IMR-90 (cell line): ENCODE measurements around the gene FAM53B. TPM values are rescaled to one million over a fixed set of nuclear protein-coding genes. Genes with fewer than 3 reads are reported as not detected.
A peak's percentile ranks its signal among the peaks of the same experiment; 100 is the strongest.

ENCODE experiments used
- ATAC-seq: fragments of 200-7000 bp; cut with Tn5 transposase; 2 replicates; pipeline ENCODE4 v1.9.1; 2020; ENCODE audit warnings: low read depth, mild to moderate bottlenecking, moderate library complexity
- BruUV-seq: library from RNA; stranded (reverse); fragments of 400-500 nt; replicated peaks from 2 replicates; lab custom pipeline; 2021; lab: Mats Ljungman, UMichigan
- CTCF ChIA-PET: fragments of 300-600 bp; formaldehyde crosslinking; extraction: SDS; loops from one replicate; lab custom pipeline; 2021; ENCODE audit warnings: antibody characterized with exemption; lab: Yijun Ruan, JAX
- POLR2A ChIA-PET: fragments of 300-600 bp; sonication (Branson Sonifier 250); formaldehyde crosslinking; loops from one replicate; lab custom pipeline; 2022; ENCODE audit warnings: antibody characterized with exemption; ENCODE audit not compliant: unreplicated experiment; lab: Charles Lee
- DNase-seq: peaks from one replicate; pipeline ENCODE4 v3.0.0; 2013
- H2AFZ ChIP-seq: replicated peaks from 2 replicates; pipeline ENCODE3; 2013; ENCODE audit warnings: low read length, mild to moderate bottlenecking; ENCODE audit not compliant: poor library complexity
- H2AK5ac ChIP-seq: 2 replicates; pipeline ENCODE4 v1.6.1; 2013; ENCODE audit warnings: low read depth, low read length, inconsistent platforms
- H2AK9ac ChIP-seq: replicated peaks from 2 replicates; pipeline ENCODE3; 2013; ENCODE audit warnings: mild to moderate bottlenecking, low read depth, low read length, moderate library complexity; ENCODE audit not compliant: poor library complexity
- H2BK120ac ChIP-seq: 2 replicates; pipeline ENCODE4 v1.6.1; 2013; ENCODE audit warnings: low read depth, low read length, inconsistent platforms
- H2BK15ac ChIP-seq: 3 replicates; pipeline ENCODE4 v1.6.1; 2013; ENCODE audit warnings: low read depth, low read length, inconsistent platforms
- H2BK20ac ChIP-seq: 2 replicates; pipeline ENCODE4 v1.6.1; 2013; ENCODE audit warnings: low read depth, mild to moderate bottlenecking, inconsistent platforms, low read length, moderate library complexity
- H2BK5ac ChIP-seq: 2 replicates; pipeline ENCODE4 v1.6.1; 2013; ENCODE audit warnings: mild to moderate bottlenecking, low read depth, low read length, inconsistent platforms; ENCODE audit not compliant: poor library complexity, severe bottlenecking
- H3K14ac ChIP-seq: replicated peaks from 2 replicates; pipeline ENCODE4 v1.6.1; 2013; ENCODE audit warnings: low read depth, low read length, inconsistent platforms
- H3K18ac ChIP-seq: 2 replicates; pipeline ENCODE4 v1.6.1; 2013; ENCODE audit warnings: low read depth, low read length, control low read depth
- H3K23ac ChIP-seq: 2 replicates; pipeline ENCODE4 v1.6.1; 2013; ENCODE audit warnings: low read depth, low read length, inconsistent platforms
- H3K27ac ChIP-seq: 2 replicates; pipeline ENCODE4 v1.5.1; 2013; ENCODE audit warnings: mild to moderate bottlenecking, control low read depth, low read length; ENCODE audit not compliant: insufficient read depth
- H3K27me3 ChIP-seq: 2 replicates; pipeline ENCODE4 v1.6.1; 2013; ENCODE audit warnings: low read length; ENCODE audit not compliant: control insufficient read depth, insufficient read depth
- H3K36me3 ChIP-seq: 2 replicates; pipeline ENCODE4 v1.6.1; 2013; ENCODE audit warnings: low read length, mixed read lengths; ENCODE audit not compliant: control insufficient read depth, insufficient read depth
- H3K4ac ChIP-seq: 2 replicates; pipeline ENCODE4 v1.6.1; 2013; ENCODE audit warnings: low read depth, low read length, inconsistent platforms
- H3K4me1 ChIP-seq: 2 replicates; pipeline ENCODE4 v1.6.1; 2013; ENCODE audit warnings: low read length, mixed read lengths; ENCODE audit not compliant: control insufficient read depth, insufficient read depth
- H3K4me2 ChIP-seq: 2 replicates; pipeline ENCODE4 v1.6.1; 2013; ENCODE audit warnings: low read depth, mild to moderate bottlenecking, control low read depth, low read length, moderate library complexity
- H3K4me3 ChIP-seq: 2 replicates; pipeline ENCODE4 v1.5.1; 2013; ENCODE audit warnings: low read depth, mild to moderate bottlenecking, control low read depth, low read length, moderate library complexity; ENCODE audit not compliant: insufficient read depth
- H3K56ac ChIP-seq: 2 replicates; pipeline ENCODE4 v1.6.1; 2013; ENCODE audit warnings: low read length, inconsistent platforms; ENCODE audit not compliant: insufficient read depth; ENCODE audit errors: extremely low read depth
- H3K79me1 ChIP-seq, 2 experiments: 2 replicates each; pipeline ENCODE4 v1.6.1; 2013; ENCODE audit warnings: low read length in 2 of 2, inconsistent platforms in 1 of 2, low read depth in 1 of 2
- H3K9ac ChIP-seq: 2 replicates; pipeline ENCODE4 v1.6.1; 2013; ENCODE audit warnings: low read depth, low read length, control low read depth
- H3K9me1 ChIP-seq: 2 replicates; pipeline ENCODE4 v1.6.1; 2013; ENCODE audit warnings: low read length, inconsistent platforms; ENCODE audit not compliant: insufficient read depth
- H3K9me3 ChIP-seq: 2 replicates; pipeline ENCODE4 v1.6.1; 2013; ENCODE audit warnings: low read length; ENCODE audit not compliant: control insufficient read depth, insufficient read depth
- H4K20me1 ChIP-seq: 2 replicates; pipeline ENCODE4 v1.6.1; 2013; ENCODE audit warnings: low read length, inconsistent platforms; ENCODE audit not compliant: insufficient read depth
- H4K5ac ChIP-seq: 2 replicates; pipeline ENCODE4 v1.6.1; 2013; ENCODE audit warnings: mild to moderate bottlenecking, low read depth, low read length, control low read depth
- H4K8ac ChIP-seq, 2 experiments: 2 replicates each; pipeline ENCODE4 v1.6.1; 2013; ENCODE audit warnings: low read depth in 2 of 2, low read length in 2 of 2, control low read depth in 1 of 2, inconsistent platforms in 1 of 2
- H4K91ac ChIP-seq: 2 replicates; pipeline ENCODE4 v1.6.1; 2013; ENCODE audit warnings: low read depth, low read length, inconsistent platforms; ENCODE audit not compliant: insufficient read depth
- BHLHE40 ChIP-seq: fragments of 150-350 bp; IDR thresholded peaks from 2 replicates; pipeline ENCODE4 v1.6.1; 2016; ENCODE audit warnings: mild to moderate bottlenecking, low read depth, low read length
- CEBPB ChIP-seq: IDR thresholded peaks from 2 replicates; pipeline ENCODE4 v1.6.1; 2012; ENCODE audit warnings: low read depth, low read length, improper control_type of control experiment
- CHD1 ChIP-seq: IDR thresholded peaks from 2 replicates; pipeline ENCODE4 v1.6.1; 2012; ENCODE audit warnings: low read depth, low read length, improper control_type of control experiment
- FOS ChIP-seq: fragments of 150-350 bp; IDR thresholded peaks from 2 replicates; pipeline ENCODE4 v1.6.1; 2016; ENCODE audit warnings: low read depth, low read length
- MAFK ChIP-seq: IDR thresholded peaks from 2 replicates; pipeline ENCODE4 v1.6.1; 2012; ENCODE audit warnings: low read depth, low read length, improper control_type of control experiment
- MAZ ChIP-seq: IDR thresholded peaks from 2 replicates; pipeline ENCODE4 v1.6.1; 2012; ENCODE audit warnings: low read depth, mild to moderate bottlenecking, low read length, improper control_type of control experiment, moderate library complexity, borderline replicate concordance
- MXI1 ChIP-seq: IDR thresholded peaks from 2 replicates; pipeline ENCODE4 v1.6.1; 2012; ENCODE audit warnings: low read depth, mild to moderate bottlenecking, low read length, moderate library complexity, borderline replicate concordance
- NFE2L2 ChIP-seq: fragments of 150-350 bp; IDR thresholded peaks from 2 replicates; pipeline ENCODE4 v1.6.1; 2016; ENCODE audit warnings: low read depth, mild to moderate bottlenecking, low read length
- POLR2A ChIP-seq: IDR thresholded peaks from 2 replicates; pipeline ENCODE4 v1.6.1; 2012; ENCODE audit warnings: mild to moderate bottlenecking, low read depth, low read length
- RCOR1 ChIP-seq: IDR thresholded peaks from 2 replicates; pipeline ENCODE4 v1.6.1; 2012; ENCODE audit warnings: mild to moderate bottlenecking, low read length, improper control_type of control experiment; ENCODE audit not compliant: insufficient replicate concordance
- RFX5 ChIP-seq: IDR thresholded peaks from 2 replicates; pipeline ENCODE4 v1.8.0; 2012; ENCODE audit warnings: low read depth, mild to moderate bottlenecking, low read length, moderate library complexity
- SMC3 ChIP-seq: fragments of 150-350 bp; IDR thresholded peaks from 2 replicates; pipeline ENCODE4 v1.6.1; 2016; ENCODE audit warnings: low read depth, mild to moderate bottlenecking, antibody characterized with exemption, low read length, moderate library complexity
- WGBS, 2 experiments: methylation state at CpG; one replicate each; pipeline versions ENCODE4 v1.1.5 to v1.1.7; 2013; ENCODE audit warnings: missing lambda C conversion rate in 2 of 2; ENCODE audit not compliant: insufficient read length in 1 of 2; ENCODE audit errors: extremely low coverage in 2 of 2; 5-methylcytosine and 5-hydroxymethylcytosine counted together
- dilution Hi-C: fragments of 300-500 bp; cut with HindIII; formaldehyde crosslinking; loops from one replicate; pipeline ENCODE4 v1.14.3; 2018; ENCODE audit warnings: low sequenced_read_pairs; ENCODE audit not compliant: unreplicated experiment
- in situ Hi-C: fragments of 300-500 bp; cut with MboI; formaldehyde crosslinking; loops from 3 replicates; pipeline ENCODE4 v1.14.3; 2019; ENCODE audit warnings: low sequenced_read_pairs, inconsistent platforms, mixed read lengths
- intact Hi-C: fragments of 100-400 bp; cut with micrococcal nuclease; formaldehyde crosslinking; loops from 2 replicates; pipeline ENCODE4 v1.10.0; 2022
- polyA plus RNA-seq, 3 experiments: library from polyadenylated mRNA; depleted of rRNA; stranded (reverse); fragments of >200 nt; gene quantifications; 2 replicates each; pipeline ENCODE4 v1.2.3, GENCODE V29; 2012; ENCODE audit warnings: low replicate concordance in 1 of 3
- total RNA-seq: library from RNA; depleted of rRNA; stranded (reverse); fragments of >200 nt; gene quantifications from 2 replicates; pipeline ENCODE4 v1.2.3, GENCODE V29; 2012
- TF ChIP-seq, protein P1 (sequence below): fragments of 150-350 bp; IDR thresholded peaks from 2 replicates; pipeline ENCODE4 v1.6.1; 2016; ENCODE audit warnings: low read depth, mild to moderate bottlenecking, low read length, moderate library complexity, borderline replicate concordance
- TF ChIP-seq, protein P2 (sequence below): fragments of 150-350 bp; IDR thresholded peaks from 2 replicates; pipeline ENCODE4 v1.6.1; 2017; ENCODE audit warnings: mild to moderate bottlenecking, antibody characterized with exemption, low read length, low read depth

FAM53B gene
- total and polyA plus RNA-seq, 2 of the 4 experiments (the other 2 are of a cell fraction), result 3.8 to 5.7 TPM

DNA sequence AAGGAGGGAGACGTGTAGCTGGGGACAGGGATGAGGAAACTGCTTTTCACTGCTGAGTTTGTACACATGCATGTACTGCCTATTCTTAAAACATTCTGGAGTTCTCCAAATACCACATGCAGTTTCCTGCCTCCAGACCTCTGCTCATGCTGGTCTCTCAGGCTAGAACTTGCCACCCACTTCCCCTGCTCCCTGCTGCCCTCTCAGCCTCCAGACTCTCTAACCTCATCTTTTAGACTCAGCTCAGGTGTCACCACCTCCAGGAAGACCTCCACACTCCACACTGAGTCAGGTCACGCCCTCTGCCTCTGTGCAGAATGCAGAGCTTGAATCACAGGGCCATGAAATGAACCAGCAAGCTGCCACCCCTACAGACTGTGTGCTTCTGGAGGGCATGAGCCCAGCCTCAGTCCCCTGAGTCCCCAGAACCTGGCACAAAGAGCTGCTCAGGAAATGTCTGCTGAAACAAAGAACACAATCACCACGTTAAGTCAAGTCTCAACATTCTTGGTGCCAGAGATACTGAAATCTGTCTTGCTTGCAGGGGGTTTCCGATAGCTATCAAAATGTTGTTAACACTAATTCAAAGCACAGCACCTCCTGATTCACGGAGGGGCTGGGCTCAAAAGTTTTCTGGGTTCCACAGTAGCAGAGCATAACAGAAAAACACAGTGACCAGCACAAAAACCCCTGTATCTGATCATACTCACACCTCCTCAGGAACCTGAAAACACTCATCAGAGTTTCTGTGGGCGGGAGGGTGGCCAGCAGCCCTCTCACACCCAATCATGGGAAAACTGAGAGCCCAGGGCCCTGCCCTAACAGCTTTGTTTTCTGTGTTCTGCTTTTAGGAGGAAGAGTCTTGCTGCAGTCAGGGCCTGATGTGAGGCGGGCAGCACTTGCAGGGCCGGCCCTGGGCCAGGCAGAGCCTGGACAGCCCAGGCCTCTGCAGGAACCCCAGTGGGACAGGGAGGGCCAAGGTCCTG, 21.1 kb downstream of the FAM53B start:
- Histone ChIP-seq H2AFZ (no peak overlapping the region), H3K14ac (no peak overlapping the region), H4K20me1 (peaks cover 6% of the 10 kb centered on the region), H3K18ac (no peak overlapping the region), H3K27me3 (no peaks in the 10 kb centered on the region), H3K9me1 (peaks cover 3% of the 10 kb centered on the region; the same call in 1 of the 2 replicates), H3K4me1 (peaks cover 4% of the 10 kb centered on the region; the same call in 1 of the 2 replicates), H3K23ac (no peak overlapping the region), H4K5ac (no peak overlapping the region), H2BK15ac (no peak overlapping the region), H2BK5ac (no peak overlapping the region), H3K4me3 (no peak overlapping the region), H4K91ac (no peak overlapping the region), H3K9me3 (no peaks in the 10 kb centered on the region), H3K56ac (no peak overlapping the region), H3K79me1 (peaks cover 8 to 15% of the 10 kb centered on the region in 2 experiments; a peak in 2 of 4 replicates), H3K27ac (no peak overlapping the region), H3K9ac (no peak overlapping the region), H2BK20ac (no peak overlapping the region), H2AK9ac (peak overlapping the region; percentile 42), H2BK120ac (no peak overlapping the region), H4K8ac (no peak overlapping the region), H3K4ac (no peak overlapping the region), H3K4me2 (no peak overlapping the region), H2AK5ac (no peak overlapping the region), H3K36me3 (peaks cover 2% of the 10 kb centered on the region; the same call in 1 of the 2 replicates)
- POLR2A ChIA-PET, result no interaction called here
- in situ Hi-C loops (no loop called here), intact Hi-C loops (no loop called here), dilution Hi-C loops (no loop called here)
- no TSS peak for BruUV-seq
- DNase-seq (no peak), ATAC-seq (peak; percentile 35)
- WGBS, 2 experiments, result no CpG with 5 or more reads among the region's 8 CpGs
- CTCF ChIA-PET, result no interaction called here
- no peak for TF ChIP-seq BHLHE40
- TF ChIP-seq MAFK, result no peak
- no peak for TF ChIP-seq RCOR1
- TF ChIP-seq CHD1, result no peak
- no peak for TF ChIP-seq SMC3
- TF ChIP-seq, protein P1, sequence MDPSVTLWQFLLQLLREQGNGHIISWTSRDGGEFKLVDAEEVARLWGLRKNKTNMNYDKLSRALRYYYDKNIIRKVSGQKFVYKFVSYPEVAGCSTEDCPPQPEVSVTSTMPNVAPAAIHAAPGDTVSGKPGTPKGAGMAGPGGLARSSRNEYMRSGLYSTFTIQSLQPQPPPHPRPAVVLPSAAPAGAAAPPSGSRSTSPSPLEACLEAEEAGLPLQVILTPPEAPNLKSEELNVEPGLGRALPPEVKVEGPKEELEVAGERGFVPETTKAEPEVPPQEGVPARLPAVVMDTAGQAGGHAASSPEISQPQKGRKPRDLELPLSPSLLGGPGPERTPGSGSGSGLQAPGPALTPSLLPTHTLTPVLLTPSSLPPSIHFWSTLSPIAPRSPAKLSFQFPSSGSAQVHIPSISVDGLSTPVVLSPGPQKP, result no peak
- TF ChIP-seq, protein P2, sequence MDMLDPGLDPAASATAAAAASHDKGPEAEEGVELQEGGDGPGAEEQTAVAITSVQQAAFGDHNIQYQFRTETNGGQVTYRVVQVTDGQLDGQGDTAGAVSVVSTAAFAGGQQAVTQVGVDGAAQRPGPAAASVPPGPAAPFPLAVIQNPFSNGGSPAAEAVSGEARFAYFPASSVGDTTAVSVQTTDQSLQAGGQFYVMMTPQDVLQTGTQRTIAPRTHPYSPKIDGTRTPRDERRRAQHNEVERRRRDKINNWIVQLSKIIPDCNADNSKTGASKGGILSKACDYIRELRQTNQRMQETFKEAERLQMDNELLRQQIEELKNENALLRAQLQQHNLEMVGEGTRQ, result no peak
- TF ChIP-seq RFX5, result no peak
- no peak for TF ChIP-seq NFE2L2
- TF ChIP-seq MAZ, result no peak
- TF ChIP-seq MXI1, result no peak
- TF ChIP-seq CEBPB, result no peak
- no peak for TF ChIP-seq FOS
- TF ChIP-seq POLR2A, result no peak
